Endothelial cell (in vitro differentiated cells): ENCODE data around the gene CMBL. TPM values are rescaled to one million over a fixed set of nuclear protein-coding genes. Genes with fewer than 3 reads are reported as not detected.

Experiments
- DNase-seq: peaks from one replicate; pipeline ENCODE4 v3.0.0; 2021; ENCODE audit warnings: low spot score
- H3K27ac Mint-ChIP-seq: one replicate; pipeline ENCODE4 v1.8.0; 2021; ENCODE audit warnings: mixed read lengths, inconsistent platforms; ENCODE audit not compliant: unreplicated experiment
- H3K27me3 Mint-ChIP-seq: one replicate; pipeline ENCODE4 v1.8.0; 2021; ENCODE audit warnings: mild to moderate bottlenecking, moderate library complexity, mixed read lengths, inconsistent platforms; ENCODE audit not compliant: unreplicated experiment
- H3K36me3 Mint-ChIP-seq: one replicate; pipeline ENCODE4 v1.8.0; 2021; ENCODE audit warnings: mild to moderate bottlenecking, low read depth, mixed read lengths, inconsistent platforms; ENCODE audit not compliant: unreplicated experiment
- H3K4me1 Mint-ChIP-seq: one replicate; pipeline ENCODE4 v1.8.0; 2021; ENCODE audit warnings: mild to moderate bottlenecking, mixed read lengths, inconsistent platforms; ENCODE audit not compliant: unreplicated experiment
- H3K4me3 Mint-ChIP-seq: one replicate; pipeline ENCODE4 v1.8.0; 2021; ENCODE audit warnings: mild to moderate bottlenecking, mixed read lengths, inconsistent platforms; ENCODE audit not compliant: unreplicated experiment
- H3K9me3 Mint-ChIP-seq: one replicate; pipeline ENCODE4 v1.8.0; 2021; ENCODE audit warnings: mixed read lengths, inconsistent platforms; ENCODE audit not compliant: unreplicated experiment
- total RNA-seq: library from RNA; stranded (reverse); fragmentation: NEBNext Ultra II Directional; extraction: Animal tissue kit (Norgen Biotek cat#: 25700); gene quantifications from one replicate; pipeline ENCODE4 v1.2.1, GENCODE V29; 2021; ENCODE audit not compliant: unreplicated experiment
- TF ChIP-seq, protein P1 (sequence below): fragments of 200-600 bp; sonication (generic); IDR thresholded peaks from one replicate; pipeline ENCODE4 v1.5.0; 2021; ENCODE audit warnings: antibody characterized with exemption; ENCODE audit not compliant: unreplicated experiment

Gene CMBL
- total RNA-seq, 1 donor from 2014 or later, result 13.1 TPM

DNA sequence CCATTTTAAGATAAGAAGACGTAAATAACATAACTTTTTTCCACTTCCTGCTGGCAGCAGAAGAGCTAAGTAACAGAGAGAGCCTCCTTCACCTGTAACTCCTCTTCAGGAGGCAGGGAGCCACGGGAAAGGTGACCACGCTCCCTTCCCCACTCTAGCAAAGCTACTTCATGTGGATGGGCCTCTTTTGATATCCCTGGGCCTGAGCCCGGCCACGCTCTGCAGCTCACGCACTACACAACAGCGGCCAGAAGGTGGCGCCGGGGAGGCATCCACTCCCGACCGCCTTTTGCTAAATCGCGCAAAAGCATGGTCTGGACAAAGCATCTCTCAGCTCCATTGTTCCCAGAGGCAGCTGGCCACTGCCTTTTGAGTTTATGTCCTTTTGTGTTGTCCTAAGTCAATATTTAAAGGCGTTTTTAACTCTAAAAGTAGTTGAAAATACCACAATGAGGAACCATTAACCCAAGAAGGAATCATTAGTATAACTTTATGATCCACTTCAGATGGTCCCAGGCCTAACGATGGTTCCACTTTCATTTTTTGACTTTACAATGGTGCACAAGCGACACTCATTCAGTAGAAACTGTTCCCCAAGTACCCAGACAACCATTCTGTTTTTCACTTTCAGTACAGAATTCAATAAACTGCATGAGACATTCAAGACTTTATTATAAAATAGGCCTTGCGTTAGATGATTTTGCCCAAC is 23.6 kb downstream of the CMBL start:
- Mint-ChIP-seq H3K4me3 (no peak overlapping the region), H3K27me3 (no peaks in the 10 kb centered on the region), H3K36me3 (peaks cover 12% of the 10 kb centered on the region), H3K9me3 (no peaks in the 10 kb centered on the region), H3K4me1 (peaks cover 2% of the 10 kb centered on the region), H3K27ac (no peak overlapping the region)
- DNase-seq, result peak; percentile 91
- TF ChIP-seq, protein P1, sequence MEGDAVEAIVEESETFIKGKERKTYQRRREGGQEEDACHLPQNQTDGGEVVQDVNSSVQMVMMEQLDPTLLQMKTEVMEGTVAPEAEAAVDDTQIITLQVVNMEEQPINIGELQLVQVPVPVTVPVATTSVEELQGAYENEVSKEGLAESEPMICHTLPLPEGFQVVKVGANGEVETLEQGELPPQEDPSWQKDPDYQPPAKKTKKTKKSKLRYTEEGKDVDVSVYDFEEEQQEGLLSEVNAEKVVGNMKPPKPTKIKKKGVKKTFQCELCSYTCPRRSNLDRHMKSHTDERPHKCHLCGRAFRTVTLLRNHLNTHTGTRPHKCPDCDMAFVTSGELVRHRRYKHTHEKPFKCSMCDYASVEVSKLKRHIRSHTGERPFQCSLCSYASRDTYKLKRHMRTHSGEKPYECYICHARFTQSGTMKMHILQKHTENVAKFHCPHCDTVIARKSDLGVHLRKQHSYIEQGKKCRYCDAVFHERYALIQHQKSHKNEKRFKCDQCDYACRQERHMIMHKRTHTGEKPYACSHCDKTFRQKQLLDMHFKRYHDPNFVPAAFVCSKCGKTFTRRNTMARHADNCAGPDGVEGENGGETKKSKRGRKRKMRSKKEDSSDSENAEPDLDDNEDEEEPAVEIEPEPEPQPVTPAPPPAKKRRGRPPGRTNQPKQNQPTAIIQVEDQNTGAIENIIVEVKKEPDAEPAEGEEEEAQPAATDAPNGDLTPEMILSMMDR, result peak; percentile 86

DNA sequence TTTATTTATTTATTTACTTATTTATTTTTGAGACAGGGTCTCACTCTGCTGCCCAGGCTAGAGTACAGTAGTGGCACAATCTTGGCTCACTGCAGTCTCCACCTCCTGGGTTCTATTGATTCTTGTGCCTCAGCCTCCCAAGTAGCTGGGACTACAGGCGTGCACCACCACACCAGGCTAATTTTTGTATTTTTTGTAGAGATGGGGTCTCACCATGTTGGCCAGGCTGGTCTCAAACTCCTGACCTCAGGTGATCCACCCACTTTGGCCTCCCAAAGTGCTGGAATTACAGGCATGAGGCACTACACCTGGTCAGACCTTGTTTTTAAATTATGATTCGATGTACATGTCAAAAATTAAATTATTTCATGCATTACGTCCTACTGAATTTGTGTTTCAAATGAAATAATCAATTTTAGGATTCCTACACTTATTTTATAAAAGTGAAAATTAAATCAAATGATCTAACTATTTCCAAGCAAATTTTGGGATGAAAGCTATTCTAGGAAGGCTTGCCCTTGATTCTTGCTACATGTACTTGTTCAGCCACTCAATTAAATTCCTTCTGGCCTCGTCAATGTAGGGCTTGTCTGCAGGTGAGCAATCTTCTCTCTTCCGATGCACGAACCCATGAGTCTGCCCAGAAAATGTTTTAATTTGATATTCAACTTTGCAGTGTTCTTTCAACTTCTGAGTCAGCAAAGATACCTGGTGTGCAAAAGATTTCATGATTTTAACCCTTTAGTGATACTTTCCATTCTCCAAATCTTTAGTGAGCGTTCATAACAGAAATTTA is 27.6 kb downstream of the CMBL start:
- DNase-seq, result no peak
- Mint-ChIP-seq H3K27ac (no peak overlapping the region), H3K9me3 (no peaks in the 10 kb centered on the region), H3K27me3 (no peaks in the 10 kb centered on the region), H3K4me3 (no peak overlapping the region), H3K36me3 (peaks cover 3% of the 10 kb centered on the region), H3K4me1 (peaks cover 15% of the 10 kb centered on the region)
- TF ChIP-seq, protein P1, result no peak

DNA sequence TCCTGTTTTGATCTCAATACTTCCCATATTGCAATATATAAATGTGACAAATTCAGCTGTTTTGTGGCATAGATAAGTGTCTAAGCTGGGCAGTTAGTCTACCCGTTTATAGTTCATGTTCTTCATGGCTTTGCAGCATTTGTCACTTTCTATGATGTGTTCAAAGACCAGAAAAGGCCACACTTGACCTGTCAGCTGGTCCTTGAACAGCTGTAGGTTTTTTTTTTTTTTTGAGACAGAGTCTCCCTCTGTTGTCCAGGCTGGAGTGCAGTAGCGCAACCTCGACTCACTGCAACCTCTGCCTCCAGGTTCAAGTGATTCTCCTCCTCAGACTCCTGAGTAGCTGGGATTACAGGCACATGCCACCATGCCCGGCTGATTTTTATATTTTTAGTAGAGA is 28.4 kb downstream of the CMBL start:
- DNase-seq, result no peak
- Mint-ChIP-seq H3K27me3 (peaks cover 2% of the 10 kb centered on the region), H3K27ac (no peak overlapping the region), H3K36me3 (peaks cover 3% of the 10 kb centered on the region), H3K9me3 (no peaks in the 10 kb centered on the region), H3K4me3 (no peak overlapping the region), H3K4me1 (peaks cover 18% of the 10 kb centered on the region)
- TF ChIP-seq, protein P1, result no peak

GRCh38 chr5:10278658-10279279 is 28.9 kb downstream of the CMBL start:
- no peak for DNase-seq
- Mint-ChIP-seq H3K36me3 (peaks cover 3% of the 10 kb centered on the region), H3K9me3 (no peaks in the 10 kb centered on the region), H3K27me3 (peaks cover 2% of the 10 kb centered on the region), H3K27ac (no peak overlapping the region), H3K4me1 (peaks cover 20% of the 10 kb centered on the region), H3K4me3 (no peak overlapping the region)
- TF ChIP-seq, protein P1, result no peak
